Sigmoid colon (tissue), 3 donors: ENCODE results near the gene SLC16A5.

Source experiments
- POLR2A ChIP-seq, 2 donors: fragments of 450-650 bp; IDR thresholded peaks; one replicate each; pipeline ENCODE4 v1.6.1; 2016; ENCODE audit warnings: antibody characterized with exemption in 2 of 2, mild to moderate bottlenecking in 2 of 2, moderate library complexity in 2 of 2
- TF ChIP-seq, protein P1 (sequence below), 4 experiments: fragments of 450-650 bp in 3 of 4; fragments of 200-600 bp in 1 of 4; IDR thresholded peaks; one replicate each; pipeline ENCODE4 v1.5.1; 2016 to 2019; ENCODE audit warnings: antibody characterized with exemption in 4 of 4, mild to moderate bottlenecking in 3 of 4, moderate library complexity in 2 of 4

DNA sequence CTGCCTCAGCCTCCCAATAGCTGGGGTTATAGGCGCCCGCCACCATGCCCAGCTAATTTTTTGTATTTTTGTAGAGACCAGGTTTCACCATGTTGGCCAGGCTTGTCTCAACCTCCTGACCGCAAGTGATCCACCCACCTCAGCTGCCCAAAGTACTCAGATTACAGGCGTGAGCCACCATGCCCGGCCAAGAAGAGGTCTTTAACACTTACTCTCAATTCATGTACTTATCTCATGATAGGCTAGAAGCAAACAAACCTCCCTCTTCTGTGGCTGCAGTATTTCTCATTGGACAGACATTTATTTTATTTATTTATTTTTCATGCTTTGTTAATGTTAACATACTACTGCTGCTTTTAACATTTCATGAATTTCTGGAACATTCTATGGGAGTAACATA is 50.8 kb downstream of the SLC16A5 start:
- TF ChIP-seq, protein P1, sequence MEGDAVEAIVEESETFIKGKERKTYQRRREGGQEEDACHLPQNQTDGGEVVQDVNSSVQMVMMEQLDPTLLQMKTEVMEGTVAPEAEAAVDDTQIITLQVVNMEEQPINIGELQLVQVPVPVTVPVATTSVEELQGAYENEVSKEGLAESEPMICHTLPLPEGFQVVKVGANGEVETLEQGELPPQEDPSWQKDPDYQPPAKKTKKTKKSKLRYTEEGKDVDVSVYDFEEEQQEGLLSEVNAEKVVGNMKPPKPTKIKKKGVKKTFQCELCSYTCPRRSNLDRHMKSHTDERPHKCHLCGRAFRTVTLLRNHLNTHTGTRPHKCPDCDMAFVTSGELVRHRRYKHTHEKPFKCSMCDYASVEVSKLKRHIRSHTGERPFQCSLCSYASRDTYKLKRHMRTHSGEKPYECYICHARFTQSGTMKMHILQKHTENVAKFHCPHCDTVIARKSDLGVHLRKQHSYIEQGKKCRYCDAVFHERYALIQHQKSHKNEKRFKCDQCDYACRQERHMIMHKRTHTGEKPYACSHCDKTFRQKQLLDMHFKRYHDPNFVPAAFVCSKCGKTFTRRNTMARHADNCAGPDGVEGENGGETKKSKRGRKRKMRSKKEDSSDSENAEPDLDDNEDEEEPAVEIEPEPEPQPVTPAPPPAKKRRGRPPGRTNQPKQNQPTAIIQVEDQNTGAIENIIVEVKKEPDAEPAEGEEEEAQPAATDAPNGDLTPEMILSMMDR (IDR thresholded peaks at IDR 0.05), result no peak
- no peak for TF ChIP-seq POLR2A (IDR thresholded peaks at IDR 0.05)
